Lung (tissue), 12 donors: ENCODE measurements around the gene DLG2. TPM values are rescaled to one million over a fixed set of nuclear protein-coding genes. Genes with fewer than 3 reads are reported as not detected.

ENCODE experiments used
- ATAC-seq: fragments of 200-7000 bp; cut with Tn5 transposase; one replicate; pipeline ENCODE4 v1.9.1; 2020; ENCODE audit warnings: moderate number of reproducible peaks; ENCODE audit not compliant: insufficient read depth, low FRiP score
- DNase-seq, 3 donors: peaks; one replicate each; pipeline ENCODE4 v3.0.0-alpha.2; 2013 to 2017
- H3K27ac ChIP-seq, 2 donors: one replicate each; pipeline ENCODE4 v1.5.1; 2013; ENCODE audit warnings: mild to moderate bottlenecking in 2 of 2, moderate library complexity in 2 of 2, control low read depth in 1 of 2, inconsistent platforms in 1 of 2, low read depth in 1 of 2, low read length in 1 of 2
- H3K27me3 ChIP-seq, 3 donors: one replicate each; pipeline ENCODE4 v1.5.1; 2013; ENCODE audit warnings: low read length in 2 of 3; ENCODE audit not compliant: control insufficient read depth in 3 of 3, insufficient read depth in 3 of 3
- H3K36me3 ChIP-seq, 4 donors: one replicate each; pipeline ENCODE4 v1.5.1; 2013; ENCODE audit warnings: low read length in 4 of 4, mild to moderate bottlenecking in 1 of 4, moderate library complexity in 1 of 4; ENCODE audit not compliant: control insufficient read depth in 4 of 4, insufficient read depth in 4 of 4
- H3K4me1 ChIP-seq, 5 donors: one replicate each; pipeline ENCODE4 v1.5.1; 2013; ENCODE audit warnings: low read length in 5 of 5, mild to moderate bottlenecking in 2 of 5, moderate library complexity in 1 of 5; ENCODE audit not compliant: control insufficient read depth in 5 of 5, insufficient read depth in 5 of 5
- H3K4me3 ChIP-seq: one replicate; pipeline ENCODE4 v1.5.1; 2013; ENCODE audit warnings: mild to moderate bottlenecking, control low read depth, moderate library complexity
- H3K9ac ChIP-seq, 2 donors: one replicate each; pipeline ENCODE4 v1.5.1; 2013; ENCODE audit warnings: low read length in 2 of 2, control low read depth in 1 of 2; ENCODE audit not compliant: insufficient read depth in 1 of 2
- H3K9me3 ChIP-seq, 4 donors: one replicate each; pipeline ENCODE4 v1.5.1; 2013; ENCODE audit warnings: low read length in 3 of 4, mild to moderate bottlenecking in 1 of 4, moderate library complexity in 1 of 4; ENCODE audit not compliant: control insufficient read depth in 4 of 4, insufficient read depth in 3 of 4
- CTCF ChIP-seq: IDR thresholded peaks from 2 replicates; pipeline ENCODE4 v1.5.1; 2012; ENCODE audit warnings: mild to moderate bottlenecking; ENCODE audit errors: control extremely low read depth, extremely low read depth
- WGBS, 2 donors: extraction: QIAGEN DNeasy Blood & Tissue Kit; methylation state at CpG; one replicate each; pipeline ENCODE4 v1.1.7; 2013; 5-methylcytosine and 5-hydroxymethylcytosine counted together
- polyA plus RNA-seq, 2 donors: library from polyadenylated mRNA; stranded (reverse); fragments of 200-250 nt; gene quantifications; one replicate each; pipeline ENCODE4 v1.2.1, GENCODE V29; 2013
- total RNA-seq, 2 donors: library from RNA; depleted of rRNA in 1 of 2; stranded (reverse); fragments of >200 nt in 1 of 2; gene quantifications; one replicate each; pipeline ENCODE4 v1.2.1, GENCODE V29; 2014 to 2021
- donor health status: control.
- donor health status: control.
- donor health status: Bipolar disorder and iron deficiency.
- donor health status: healthy.
- donor health status: DM: yes; HTN: yes; CAD: no.

Gene DLG2
- total and polyA plus RNA-seq, 4 donors = 0.32 to 24.1 (median 5.4) TPM

GRCh38 chr11:85195934-85196333, 431.2 kb downstream of the DLG2 start:
- Histone ChIP-seq H3K36me3 (no peaks in the 10 kb centered on the region), H3K4me1 (no peaks in the 10 kb centered on the region), H3K4me3 (no peak overlapping the region), H3K27me3 (no peaks in the 10 kb centered on the region), H3K27ac (no peak overlapping the region), H3K9me3 (peaks cover 0 to 5% (median 2%) of the 10 kb centered on the region in 4 donors), H3K9ac (no peak overlapping the region)
- ATAC-seq = no peak
- no peak for TF ChIP-seq CTCF
- WGBS, 2 donors = 82 to 85% methylated on average over 3 of the region's 3 CpGs
- DNase-seq = no peak

GRCh38 chr11:85187992-85188391, 439.2 kb downstream of the DLG2 start:
- H3K27me3 ChIP-seq = no peaks in the 10 kb centered on the region
- H3K9ac ChIP-seq = no peak overlapping the region
- ATAC-seq (no peak), DNase-seq (no peak)
- H3K9me3 ChIP-seq = no peaks in the 10 kb centered on the region
- no peaks in the 10 kb centered on the region for H3K36me3 ChIP-seq
- 96 to 97% methylated on average over 1 of the region's 1 CpG for WGBS, 2 donors
- TF ChIP-seq CTCF = no peak
- H3K4me3 ChIP-seq = no peak overlapping the region
- no peaks in the 10 kb centered on the region for H3K4me1 ChIP-seq
- H3K27ac ChIP-seq = no peak overlapping the region

GRCh38 chr11:85184721-85185120, 442.4 kb downstream of the DLG2 start:
- Histone ChIP-seq H3K9ac (no peak overlapping the region), H3K27me3 (no peaks in the 10 kb centered on the region), H3K36me3 (no peaks in the 10 kb centered on the region), H3K4me3 (no peak overlapping the region), H3K9me3 (no peaks in the 10 kb centered on the region), H3K4me1 (no peaks in the 10 kb centered on the region), H3K27ac (no peak overlapping the region)
- DNase-seq = no peak
- no peak for TF ChIP-seq CTCF
- 55 to 64% methylated on average over 1 of the region's 1 CpG for WGBS, 2 donors
- ATAC-seq = no peak
